ENCODE data around the gene DRGX. TPM values are rescaled to one million over a fixed set of nuclear protein-coding genes. Genes with fewer than 3 reads are reported as not detected.
A peak's percentile ranks its signal among the peaks of the same experiment; 100 is the strongest.

Gene DRGX
- total RNA-seq, 2 donors from 2014 or later, result not detected

DNA sequence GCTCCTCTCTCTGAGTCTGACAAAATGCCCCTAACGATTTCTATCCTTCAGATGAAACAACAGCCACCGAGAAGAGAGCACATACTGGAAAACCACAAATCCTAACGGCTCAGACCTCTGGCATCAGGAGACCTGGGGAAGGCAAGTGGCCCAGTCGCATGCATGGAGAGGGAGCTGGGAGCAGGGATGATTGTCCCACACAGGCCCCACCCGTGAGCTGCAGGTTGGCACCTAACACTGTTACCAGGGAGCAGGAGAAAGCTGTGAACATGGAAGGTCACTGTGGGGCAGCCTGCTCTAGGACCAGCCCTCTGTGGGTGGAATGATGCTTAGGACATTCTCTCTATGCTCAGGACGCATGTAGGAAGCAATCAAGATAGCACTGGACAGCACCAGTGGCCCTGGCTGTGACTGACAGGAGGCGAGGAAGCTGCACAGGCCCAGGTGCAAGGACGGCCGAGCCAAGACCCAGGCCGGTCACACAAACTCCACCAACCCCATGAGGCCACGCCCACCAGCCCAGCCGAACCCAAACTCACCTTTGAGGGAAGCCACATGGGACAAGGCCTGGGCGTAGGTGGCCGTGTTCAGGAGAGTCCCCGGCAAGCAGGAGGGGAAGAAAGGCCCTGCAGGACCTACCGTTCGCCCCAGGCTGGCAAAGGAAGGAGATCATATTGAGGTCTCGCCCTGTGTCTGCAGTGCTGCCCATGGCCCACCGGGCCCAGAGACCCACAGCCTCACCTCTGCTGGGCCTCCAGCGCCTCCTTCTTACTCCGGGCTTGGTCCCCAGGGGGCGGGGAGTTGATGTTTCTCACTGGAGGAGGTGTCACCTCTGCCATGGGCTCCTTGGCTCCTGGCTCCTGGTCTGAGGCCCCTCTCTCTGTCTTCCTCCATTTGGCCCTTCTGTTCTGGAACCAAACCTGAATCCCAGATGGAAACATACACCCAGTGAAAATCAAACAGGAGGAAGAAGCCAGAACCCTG is 9.7 kb downstream of the DRGX start:
- DNase-seq (ENCODE audit: low spot score), result peak; percentile 63
- intact Hi-C loops (cut with DNase I), result no loop called here

DNA sequence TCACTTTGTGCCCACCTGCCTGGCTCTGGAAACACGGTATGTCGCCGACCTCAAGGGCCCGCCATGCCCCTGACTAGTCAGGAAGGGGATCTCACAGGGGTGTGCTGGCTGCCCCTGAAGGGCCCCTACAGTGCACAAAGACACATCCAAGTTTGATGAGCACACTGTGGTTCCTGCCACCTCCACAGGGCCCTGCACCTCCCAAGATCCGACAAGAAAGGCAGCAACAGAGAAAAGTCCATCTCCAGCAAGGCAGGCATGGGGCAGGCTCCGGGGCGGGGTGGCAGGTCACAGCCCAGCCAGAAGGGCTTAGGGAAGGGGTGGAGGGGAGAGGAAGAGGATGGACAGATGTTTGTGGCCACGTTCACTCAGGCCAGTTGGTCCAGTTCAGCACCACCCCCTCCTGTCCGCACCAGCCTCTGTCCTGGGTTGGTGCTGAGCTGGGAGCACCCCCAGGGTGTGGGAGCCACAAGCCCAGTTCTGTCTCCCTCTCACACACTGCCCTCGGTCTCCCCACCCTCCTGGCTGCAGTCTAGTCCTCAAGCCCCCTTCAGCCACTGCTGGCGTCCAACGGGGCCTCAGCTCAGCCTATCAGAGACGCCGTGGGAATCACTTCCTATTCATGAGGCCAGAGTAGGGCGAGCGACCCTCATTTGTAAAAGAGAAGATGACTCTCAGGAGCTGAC is 11.5 kb downstream of the DRGX start:
- intact Hi-C loops (cut with DNase I), result no loop called here
- DNase-seq (ENCODE audit: low spot score), result no peak

GRCh38 chr10:49383853-49384252 is 12.0 kb downstream of the DRGX start:
- intact Hi-C loops (cut with DNase I), result no loop called here
- DNase-seq (ENCODE audit: low spot score), result no peak

DNA sequence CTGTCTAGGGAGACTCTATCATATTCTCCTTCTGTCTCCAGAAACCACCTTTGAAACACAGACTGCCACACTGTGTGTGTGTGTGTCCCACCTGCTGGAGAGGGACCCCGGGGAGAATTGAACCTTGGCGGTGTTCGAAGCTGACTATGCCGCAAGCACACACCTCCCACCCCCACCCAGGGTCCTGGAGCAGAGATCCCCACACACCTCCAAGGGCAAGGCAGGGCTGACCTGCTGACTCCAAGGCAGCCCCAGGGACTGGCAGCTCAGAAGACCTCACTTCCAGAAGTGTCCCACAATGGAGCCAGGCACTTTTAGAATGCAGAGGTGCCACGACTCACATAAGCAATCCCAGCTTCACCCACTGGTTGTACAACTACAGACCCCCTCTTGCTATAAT is 13.1 kb downstream of the DRGX start:
- intact Hi-C loops (cut with DNase I), result no loop called here
- no peak for DNase-seq (ENCODE audit: low spot score)

DNA sequence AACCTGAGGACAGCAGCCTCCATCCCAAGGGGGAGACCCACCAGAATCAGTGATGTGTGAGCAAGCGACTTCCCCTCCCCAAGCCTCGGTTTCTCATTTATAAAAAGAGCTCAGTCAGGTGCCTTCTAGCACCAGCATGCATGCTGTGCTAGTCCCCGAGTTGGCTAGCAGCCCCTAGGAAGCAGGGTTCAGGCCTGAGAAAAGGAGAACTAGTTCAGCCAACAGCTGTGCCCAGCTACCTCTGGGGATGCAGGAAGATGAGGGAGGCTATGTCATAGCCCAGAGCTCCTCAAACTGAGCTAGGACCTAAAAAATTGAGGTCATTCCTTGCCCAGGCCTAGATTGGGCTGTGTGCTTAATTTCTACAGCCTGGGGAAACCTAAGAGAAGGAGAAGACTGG is 13.7 kb downstream of the DRGX start:
- intact Hi-C loops (cut with DNase I), result no loop called here

GRCh38 chr10:49381111-49381900 is 14.6 kb downstream of the DRGX start:
- no peak for DNase-seq (ENCODE audit: low spot score)
- intact Hi-C loops (cut with DNase I), result no loop called here

More for the DNA sequence above, 13.7 kb downstream of the DRGX start:
- DNase-seq (ENCODE audit: low spot score), result no peak

- intact Hi-C loops (cut with DNase I), result no loop called here
- peak; percentile 44 for DNase-seq (ENCODE audit: low spot score)
Measured at GRCh38 chr10:49379596-49380410, 16.1 kb downstream of the DRGX start.

DNA sequence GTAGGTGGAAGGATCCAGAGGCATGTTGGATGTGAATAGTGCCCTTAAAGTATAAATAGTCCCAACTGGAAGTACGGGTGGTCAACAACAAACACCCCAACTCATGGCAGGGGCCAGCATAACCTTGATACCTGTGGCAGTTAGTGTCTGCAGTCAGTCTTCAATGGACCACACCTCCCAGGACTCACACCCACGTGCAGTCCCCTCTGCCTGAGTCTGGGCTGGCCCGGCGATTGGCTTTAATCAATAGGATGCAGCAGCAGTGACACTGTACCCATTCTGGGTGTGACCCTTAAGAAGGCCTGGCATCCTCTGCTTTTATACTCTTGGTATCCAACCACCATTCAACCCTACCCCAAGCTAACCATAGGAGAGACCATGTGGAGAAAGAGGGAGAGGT is 18.6 kb downstream of the DRGX start:
- intact Hi-C loops (cut with DNase I), result no loop called here
- peak; percentile 36 for DNase-seq (ENCODE audit: low spot score)

DNA sequence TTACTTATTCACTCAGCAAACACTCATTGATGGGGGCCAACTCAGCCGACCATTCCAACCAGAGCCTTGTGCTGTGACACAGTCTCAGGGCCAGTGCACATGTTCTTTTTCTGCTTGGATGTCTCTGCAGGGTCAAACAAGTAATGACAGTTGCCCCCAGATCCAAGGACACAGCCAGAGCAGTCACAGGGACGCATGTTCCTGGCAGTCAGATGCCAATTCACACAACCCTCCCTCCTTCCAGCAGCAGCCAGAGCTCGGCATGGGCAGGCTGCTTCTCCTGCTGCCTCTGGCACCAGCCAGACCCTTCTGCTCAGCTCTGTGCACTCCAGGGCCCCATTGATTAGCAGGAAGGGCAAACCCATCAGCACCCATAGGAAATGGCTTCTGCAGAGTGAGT is 20.3 kb downstream of the DRGX start:
- intact Hi-C loops (cut with DNase I), result no loop called here
- DNase-seq (ENCODE audit: low spot score), result peak; percentile 22

- no peak for DNase-seq (ENCODE audit: low spot score)
- intact Hi-C loops (cut with DNase I), result no loop called here
Measured at GRCh38 chr10:49374740-49375139, 21.1 kb downstream of the DRGX start.

DNA sequence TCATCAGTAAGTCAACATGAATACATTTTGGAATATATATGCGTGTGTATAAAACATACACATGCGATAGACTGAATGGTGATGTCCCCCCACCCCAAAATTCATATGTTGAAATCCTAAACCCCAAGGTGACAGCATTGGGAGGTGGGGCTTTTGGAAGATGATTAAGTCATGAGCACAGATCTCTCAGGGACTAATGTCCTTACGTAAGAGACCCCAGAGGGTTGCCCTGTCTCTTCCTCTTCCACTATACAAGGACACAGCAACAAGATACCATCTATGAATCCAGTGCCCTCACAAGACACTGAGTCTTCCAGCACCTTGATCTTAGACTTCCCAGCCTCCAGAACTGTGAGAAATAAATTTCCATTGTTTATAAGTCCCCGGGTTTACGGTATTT is 22.5 kb downstream of the DRGX start:
- intact Hi-C loops (cut with DNase I), result no loop called here
- no peak for DNase-seq (ENCODE audit: low spot score)

GRCh38 chr10:49371967-49372366 is 23.9 kb downstream of the DRGX start:
- DNase-seq (ENCODE audit: low spot score), result peak; percentile 38

DNA sequence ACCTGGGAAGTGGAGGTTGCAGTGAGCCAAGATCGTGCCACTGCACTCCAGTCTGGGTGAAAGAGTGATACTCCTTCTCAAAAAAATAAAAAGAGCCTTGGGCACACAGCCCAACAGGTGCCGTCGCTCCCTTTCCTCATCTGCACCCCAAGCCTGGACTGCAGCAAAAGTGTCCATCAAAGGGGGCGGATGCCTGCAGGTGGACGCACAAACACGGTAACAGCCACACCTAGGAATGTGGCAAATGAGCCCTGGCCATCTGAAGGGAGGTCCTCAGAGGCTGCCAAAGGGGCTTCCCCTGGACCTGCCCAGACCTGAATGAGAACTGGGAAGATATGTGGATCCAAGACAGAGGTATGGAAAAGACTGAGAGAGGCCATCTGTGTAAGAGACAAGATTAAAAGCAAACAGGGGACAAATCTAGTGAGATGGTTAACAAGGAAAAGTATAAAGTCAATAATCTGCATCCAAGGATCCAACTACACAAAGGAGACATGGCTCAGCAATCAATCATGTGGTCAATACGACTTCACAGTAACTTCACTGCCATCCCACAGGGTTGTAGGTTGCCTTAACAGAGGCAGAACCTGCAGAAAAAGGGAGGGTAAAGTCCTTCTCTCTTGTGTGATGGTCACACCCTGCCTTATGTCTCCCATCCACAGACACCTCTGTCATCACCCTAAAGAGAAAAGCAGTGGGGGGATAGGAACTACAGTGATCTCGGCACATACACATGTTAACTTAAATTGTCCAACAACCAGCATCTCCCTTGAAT is 25.4 kb downstream of the DRGX start:
- intact Hi-C loops (cut with DNase I), result no loop called here
- DNase-seq (ENCODE audit: low spot score), result peak; percentile 58

More at GRCh38 chr10:49371967-49372366, 23.9 kb downstream of the DRGX start:
- intact Hi-C loops (cut with DNase I), result no loop called here

DNA sequence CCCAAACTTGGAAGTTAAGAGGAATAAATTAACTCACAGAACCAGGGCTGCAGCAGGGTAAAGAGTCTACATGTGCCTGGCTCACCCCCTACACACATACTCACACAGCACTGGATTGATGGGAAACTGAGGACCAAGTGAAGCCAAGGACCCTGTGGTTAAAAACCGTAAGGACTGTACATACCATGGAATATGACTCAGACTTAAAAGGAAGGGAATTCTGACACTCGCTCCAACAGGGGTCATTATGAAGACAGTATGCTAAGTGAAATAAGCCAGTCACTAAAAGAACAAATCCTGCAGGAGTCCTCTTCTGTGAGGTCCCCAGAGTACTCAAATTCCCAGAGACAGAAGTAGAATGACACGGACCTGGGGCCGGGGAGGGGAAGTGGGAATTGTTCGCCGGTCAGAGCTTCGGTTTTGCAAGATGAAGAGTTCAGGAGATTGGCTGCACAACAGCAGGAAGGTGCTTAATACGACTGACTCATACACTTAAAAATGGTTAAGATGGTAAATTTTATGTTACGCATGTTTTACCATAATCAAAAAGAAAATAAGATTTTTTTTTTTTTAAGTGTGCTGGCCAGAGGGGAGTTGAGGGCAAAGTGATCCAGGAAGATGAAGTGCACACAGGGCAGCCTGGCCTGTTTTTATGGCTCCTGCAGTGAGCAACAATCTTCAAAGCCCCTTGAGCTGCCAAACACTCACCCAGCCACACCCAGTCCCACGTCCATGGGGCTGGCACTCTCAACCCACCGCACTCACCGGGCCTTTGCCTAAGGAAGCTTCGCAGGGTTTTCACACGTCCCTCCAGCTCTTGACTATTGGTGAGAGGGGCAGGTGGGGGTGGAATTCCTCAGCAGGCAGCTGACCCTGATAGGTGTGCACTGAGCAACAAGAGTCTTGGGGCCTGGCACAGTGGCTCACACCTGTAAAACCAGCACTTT is 26.4 kb downstream of the DRGX start:
- intact Hi-C loops (cut with DNase I), result no loop called here
- peak; percentile 38 for DNase-seq (ENCODE audit: low spot score)

DNA sequence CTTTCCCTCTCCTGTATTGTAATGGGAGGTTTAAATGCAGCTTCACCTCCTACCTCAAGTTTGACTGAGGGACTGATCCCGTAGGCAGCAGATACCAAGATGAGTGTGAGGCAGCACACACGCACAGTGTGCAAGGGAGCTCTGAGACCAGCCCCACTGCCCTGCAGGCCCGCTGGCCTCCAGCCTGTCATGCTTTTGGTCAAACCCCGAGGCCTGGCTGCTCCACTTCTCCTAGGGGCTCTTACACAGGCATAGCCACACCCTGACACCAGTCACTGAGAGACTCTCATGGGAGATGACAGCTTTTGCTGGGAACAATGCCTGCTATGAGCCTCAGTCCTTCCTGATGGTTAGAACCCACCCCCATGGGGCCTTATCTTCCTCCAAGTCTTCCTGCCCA is 27.6 kb downstream of the DRGX start:
- DNase-seq (ENCODE audit: low spot score), result no peak
- intact Hi-C loops (cut with DNase I), result no loop called here

- intact Hi-C loops (cut with DNase I), result no loop called here
- DNase-seq (ENCODE audit: low spot score), result no peak
Measured at GRCh38 chr10:49367600-49367999, 28.3 kb downstream of the DRGX start.

DNA sequence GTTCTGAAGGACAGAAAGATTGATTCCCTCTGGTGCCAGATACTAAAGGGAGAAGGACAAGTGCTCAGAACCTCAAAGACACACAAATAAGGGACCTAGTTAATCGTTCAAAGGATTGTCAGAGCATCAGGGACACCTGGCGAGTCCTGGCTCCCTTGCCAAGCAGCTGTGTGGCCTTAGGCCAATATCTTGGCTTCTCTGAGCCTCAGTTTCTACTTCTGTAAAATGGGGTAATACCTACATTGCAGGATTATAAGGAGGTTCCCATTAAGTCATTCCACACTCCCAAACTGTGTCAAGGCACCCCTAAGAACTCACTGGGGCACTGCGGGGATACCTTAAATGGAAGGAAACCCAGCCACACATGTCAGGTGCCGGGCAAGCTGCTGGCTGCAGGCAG is 29.4 kb downstream of the DRGX start:
- DNase-seq (ENCODE audit: low spot score), result no peak
- intact Hi-C loops (cut with DNase I), result no loop called here

All from posterior vena cava (tissue), 2 donors.